ENCODE data around the gene CHTF18. TPM values are rescaled to one million over a fixed set of nuclear protein-coding genes. Genes with fewer than 3 reads are reported as not detected.

Gene CHTF18
- total RNA-seq, 1 donor from 2014 or later, result 6.6 TPM

GRCh38 chr16:787321-787966, 976 bp upstream of the CHTF18 start:
- DNase-seq (no peak), ATAC-seq (no peak)
- intact Hi-C loops (cut with micrococcal nuclease), result no loop called here

GRCh38 chr16:787978-788398, 432 bp upstream of the CHTF18 start, which contains the start of gene RPUSD1:
Gene RPUSD1, minus strand, starts transcription at chr16:788381. Its CDS starts 644 bp downstream, at chr16:787737.
- ATAC-seq, result no peak
- intact Hi-C loops (cut with micrococcal nuclease), result no loop called here
- no peak for DNase-seq

DNA sequence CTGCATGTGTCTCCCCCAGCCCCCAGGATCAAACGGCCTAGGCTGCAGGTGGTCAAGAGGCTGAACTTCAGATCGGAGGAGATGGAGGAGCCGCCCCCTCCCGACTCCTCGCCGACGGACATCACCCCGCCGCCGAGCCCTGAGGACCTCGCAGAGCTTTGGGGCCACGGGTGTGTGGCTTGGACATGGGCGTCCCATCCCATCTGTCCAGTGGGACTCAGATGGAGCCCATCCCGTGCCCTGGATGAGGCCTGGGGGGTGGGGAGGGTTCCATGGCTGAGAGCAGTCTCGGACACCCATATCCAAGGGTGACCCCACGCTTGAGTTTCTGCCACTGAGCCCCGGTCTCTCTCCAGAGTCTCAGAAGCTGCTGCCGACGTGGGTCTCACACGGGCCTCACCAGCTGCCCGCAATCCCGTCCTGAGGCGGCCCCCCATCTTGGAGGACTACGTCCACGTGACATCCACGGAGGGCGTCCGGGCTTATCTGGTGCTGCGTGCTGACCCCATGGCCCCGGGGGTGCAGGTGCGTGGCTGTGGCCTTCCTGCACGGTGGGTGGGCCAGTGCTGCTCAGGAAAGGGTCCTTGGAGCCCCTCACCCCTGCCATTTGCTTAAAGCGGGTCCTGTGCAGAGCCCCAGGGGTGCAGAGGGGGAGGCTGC, 901 bp downstream of the CHTF18 start:
- DNase-seq (no peak), ATAC-seq (no peak)
- intact Hi-C loops (cut with micrococcal nuclease), result no loop called here

GRCh38 chr16:790086-790485, 1.7 kb downstream of the CHTF18 start:
- ATAC-seq, result no peak
- no peak for DNase-seq
- intact Hi-C loops (cut with micrococcal nuclease), result no loop called here

- intact Hi-C loops (cut with micrococcal nuclease), result no loop called here
- ATAC-seq (no peak), DNase-seq (no peak)
Observed at GRCh38 chr16:791131-791530, 2.7 kb downstream of the CHTF18 start.

GRCh38 chr16:792221-792995, 4.0 kb downstream of the CHTF18 start:
- no peak for ATAC-seq
- DNase-seq, result no peak
- intact Hi-C loops (cut with micrococcal nuclease), result no loop called here

- ATAC-seq (no peak), DNase-seq (no peak)
- intact Hi-C loops (cut with micrococcal nuclease), result no loop called here
Observed at GRCh38 chr16:793414-793813, 5.0 kb downstream of the CHTF18 start.

DNA sequence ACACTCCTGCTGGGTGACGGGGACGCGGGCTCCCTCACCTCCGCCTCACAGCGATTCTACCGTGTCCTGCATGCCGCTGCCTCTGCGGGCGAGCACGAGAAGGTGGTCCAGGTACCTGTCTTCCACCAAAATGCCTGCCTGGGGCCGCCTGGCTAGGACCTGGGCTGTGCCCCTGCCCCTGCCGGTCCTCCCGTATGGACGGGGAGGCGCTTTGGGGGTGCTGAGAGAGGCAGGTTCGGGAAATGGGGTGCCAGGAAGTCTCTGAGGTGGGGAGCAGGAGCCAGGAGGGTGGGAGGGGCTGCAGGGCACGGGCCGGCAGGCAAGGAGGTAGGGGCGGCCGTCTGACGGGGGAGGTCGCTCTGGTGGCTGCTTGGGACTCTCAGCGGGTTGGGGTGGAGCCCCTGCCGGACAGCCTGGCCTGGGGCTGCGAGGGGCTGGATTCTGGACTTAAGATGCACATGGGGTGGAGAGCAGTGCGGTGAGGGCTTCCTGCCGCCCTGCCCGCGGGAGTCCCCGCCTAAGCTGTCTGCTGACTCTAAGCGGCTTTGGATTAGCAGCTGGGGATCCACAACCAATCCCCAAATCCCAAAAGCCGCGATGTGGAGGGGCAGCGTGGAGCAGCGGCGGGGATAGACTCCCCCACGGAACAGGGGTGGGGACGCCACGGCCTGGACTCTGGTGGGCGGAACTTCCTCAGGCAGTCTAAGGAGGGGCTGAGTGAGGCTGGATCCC, 5.8 kb downstream of the CHTF18 start:
- no peak for ATAC-seq
- no peak for DNase-seq
- intact Hi-C loops (cut with micrococcal nuclease), result no loop called here

GRCh38 chr16:794853-795466, 6.5 kb downstream of the CHTF18 start:
- intact Hi-C loops (cut with micrococcal nuclease), result no loop called here
- no peak for ATAC-seq
- DNase-seq, result no peak

GRCh38 chr16:795580-796229, 7.3 kb downstream of the CHTF18 start:
- no peak for DNase-seq
- intact Hi-C loops (cut with micrococcal nuclease), result no loop called here
- no peak for ATAC-seq

- DNase-seq (no peak), ATAC-seq (no peak)
- intact Hi-C loops (cut with micrococcal nuclease), result no loop called here
Observed at GRCh38 chr16:796296-797119, 8.1 kb downstream of the CHTF18 start.

GRCh38 chr16:797120-797420, 8.7 kb downstream of the CHTF18 start:
- DNase-seq (no peak), ATAC-seq (no peak)
- intact Hi-C loops (cut with micrococcal nuclease), result no loop called here

GRCh38 chr16:797686-798085, 9.3 kb downstream of the CHTF18 start:
- intact Hi-C loops (cut with micrococcal nuclease), result no loop called here
- ATAC-seq (no peak), DNase-seq (no peak)

DNA sequence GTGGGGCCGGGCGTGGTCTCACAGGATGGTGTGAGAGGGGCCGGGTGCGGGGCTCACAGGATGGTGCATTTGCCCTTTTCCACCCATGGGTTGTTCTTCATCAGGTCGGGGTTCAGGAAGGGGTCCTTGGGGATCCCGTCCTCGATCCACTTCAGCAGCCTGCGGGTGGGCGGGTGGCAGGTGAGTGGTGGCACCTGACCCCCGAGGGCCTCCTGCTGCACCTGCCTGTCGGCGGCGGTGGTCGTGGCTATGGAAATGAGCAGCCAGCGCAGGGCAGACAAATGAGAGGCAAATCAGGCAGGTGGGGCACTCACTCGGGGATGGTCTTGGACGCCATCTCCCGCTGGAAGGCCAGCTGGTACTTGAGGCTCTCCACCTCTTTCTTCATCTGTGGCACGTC, 10.2 kb downstream of the CHTF18 start:
- intact Hi-C loops (cut with micrococcal nuclease), result no loop called here
- ATAC-seq, result no peak
- peak; percentile 22 for DNase-seq

DNA sequence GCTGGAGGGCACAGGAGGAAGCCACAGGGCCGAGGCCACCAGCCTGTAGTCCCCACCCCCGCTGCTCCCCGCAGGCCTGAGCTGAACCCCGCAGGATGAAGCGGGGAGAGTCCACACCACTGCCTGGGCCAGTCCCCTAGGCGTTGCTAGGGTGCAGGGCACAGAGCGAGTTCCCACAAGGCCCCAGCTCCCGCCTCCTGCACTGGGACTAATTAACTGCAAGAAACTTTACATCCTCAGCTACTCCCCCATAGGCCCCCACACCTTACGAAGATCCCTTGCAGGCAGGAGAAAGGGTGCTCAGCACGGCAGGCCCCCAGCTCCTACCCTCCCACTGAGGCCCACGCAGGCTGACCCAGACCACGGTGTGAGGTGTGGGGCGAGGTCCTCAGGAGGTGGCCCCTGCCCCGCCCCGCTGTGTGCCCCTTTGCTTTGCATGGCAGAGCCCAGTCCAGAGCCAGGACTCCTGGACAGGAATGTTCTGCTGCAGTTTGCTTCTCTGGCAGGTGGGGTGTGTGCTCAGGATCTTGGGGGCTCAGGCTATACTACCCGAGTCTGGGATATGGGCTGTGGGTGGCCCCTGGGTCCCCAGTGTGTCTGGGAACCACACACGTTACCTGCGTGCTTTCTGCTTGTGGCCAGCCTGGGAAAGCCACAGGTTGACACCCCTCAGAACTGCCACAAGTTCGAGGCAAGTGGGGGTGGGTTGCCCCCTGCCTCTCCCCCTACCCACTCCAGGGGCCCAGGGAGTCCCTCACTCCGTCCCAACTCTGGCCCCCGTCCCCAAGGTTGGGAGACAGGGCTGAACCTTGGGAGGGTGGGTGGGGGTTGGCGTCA, 10.9 kb downstream of the CHTF18 start:
- intact Hi-C loops (cut with micrococcal nuclease), result no loop called here
- ATAC-seq (no peak), DNase-seq (peak; percentile 26)

GRCh38 chr16:799948-800833, 11.8 kb downstream of the CHTF18 start, which contains the start of gene GNG13:
Gene GNG13, minus strand, starts transcription at chr16:800734. Its CDS starts 1,657 bp downstream, at chr16:799077.
- no peak for DNase-seq
- intact Hi-C loops (cut with micrococcal nuclease), result no loop called here

More at GRCh38 chr16:799948-800833, 11.8 kb downstream of the CHTF18 start, which contains the start of gene GNG13:
- no peak for ATAC-seq

Data from left ventricle myocardium superior (tissue), 1 donor.